T-helper 2 cell treated with Interferon-gamma antibody and Interleukin-4, amounts not matched to agents 100 ng/mL and 5 ng/mL, for 36 hours (primary cell): ENCODE results near the gene RAB34. TPM values are rescaled to one million over a fixed set of nuclear protein-coding genes. Genes with fewer than 3 reads are reported as not detected.

Source experiments
- intact Hi-C: fragments of 100-400 bp; cut with micrococcal nuclease; formaldehyde crosslinking; loops from one replicate; pipeline ENCODE4 v1.15.1; 2023
- total RNA-seq: library from RNA; stranded (reverse); gene quantifications from 2 replicates; pipeline ENCODE4 v1.2.3, GENCODE V29; 2022

RAB34 gene
- total RNA-seq, 1 donor from 2014 or later: 10.4 TPM

DNA sequence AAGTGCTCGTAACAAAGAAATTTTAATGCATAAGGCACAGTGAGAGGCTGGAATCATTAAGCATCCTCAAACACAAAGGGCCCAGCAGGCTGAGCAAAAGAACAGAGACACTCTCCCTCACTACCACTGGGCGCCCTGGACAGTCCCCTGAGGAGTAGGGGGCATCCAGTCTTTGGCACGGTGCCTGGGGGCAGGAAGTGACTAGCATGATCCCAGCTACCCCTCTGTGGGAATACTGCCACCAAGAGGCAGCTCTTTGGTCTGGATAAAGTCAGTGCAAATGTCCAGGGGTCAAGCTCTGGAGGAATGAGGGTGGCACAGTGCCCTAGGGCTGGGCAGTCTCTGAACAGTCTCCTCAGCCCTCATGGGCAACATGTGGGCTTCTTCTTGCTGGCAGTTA, 3.4 kb downstream of the RAB34 start:
- intact Hi-C loops: loop anchor here (5.0 to 10.0 kb wide), 3 partner anchors 162 to 431 kb away; partner anchors contain the start of genes IFT20, TNFAIP1 and UNC119

GRCh38 chr17:28712705-28713415, 4.8 kb downstream of the RAB34 start:
- intact Hi-C loops: loop anchor here (5.0 to 10.0 kb wide), 3 partner anchors 161 to 432 kb away; partner anchors contain the start of genes IFT20, TNFAIP1 and UNC119

GRCh38 chr17:28712032-28712704, 5.5 kb downstream of the RAB34 start:
- intact Hi-C loops: loop anchor here (5.0 to 10.0 kb wide), 3 partner anchors 160 to 433 kb away; partner anchors contain the start of genes IFT20, TNFAIP1 and UNC119

GRCh38 chr17:28711723-28712031, 6.0 kb downstream of the RAB34 start, which contains the start of gene PROCA1:
Gene PROCA1 (minus strand): TSS chr17:28711888. CDS start chr17:28711660, 228 bp downstream.
- intact Hi-C loops: loop anchor here (1.0 to 10.0 kb wide), 7 partner anchors 8 to 433 kb away; partner anchors contain the start of genes IFT20, NEK8, PIGS and RPL23A

- intact Hi-C loops: loop anchor here (1.0 to 10.0 kb wide), 7 partner anchors 8 to 434 kb away; partner anchors contain the start of genes IFT20, NEK8, PIGS and RPL23A
Measured at GRCh38 chr17:28710861-28711722, 6.6 kb downstream of the RAB34 start.

DNA sequence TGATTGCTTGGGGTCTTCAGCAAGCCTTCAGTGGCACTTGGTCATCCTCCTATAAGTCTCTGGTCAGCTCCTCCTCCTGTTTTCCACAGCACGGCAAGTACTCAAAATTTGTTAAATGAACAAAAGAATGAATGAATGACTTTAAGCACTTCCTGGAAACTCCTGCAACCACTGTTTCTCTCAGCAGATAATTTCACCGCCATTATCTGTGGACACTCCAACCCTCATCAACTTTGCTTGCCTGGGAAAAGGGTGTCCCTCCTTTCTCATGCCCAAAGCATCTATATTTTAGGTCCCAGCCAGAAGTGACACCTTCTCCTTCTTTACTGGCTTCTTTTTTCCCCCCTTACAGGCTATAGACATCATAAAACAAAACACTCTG, 10.3 kb downstream of the RAB34 start:
- intact Hi-C loops: no loop called here

DNA sequence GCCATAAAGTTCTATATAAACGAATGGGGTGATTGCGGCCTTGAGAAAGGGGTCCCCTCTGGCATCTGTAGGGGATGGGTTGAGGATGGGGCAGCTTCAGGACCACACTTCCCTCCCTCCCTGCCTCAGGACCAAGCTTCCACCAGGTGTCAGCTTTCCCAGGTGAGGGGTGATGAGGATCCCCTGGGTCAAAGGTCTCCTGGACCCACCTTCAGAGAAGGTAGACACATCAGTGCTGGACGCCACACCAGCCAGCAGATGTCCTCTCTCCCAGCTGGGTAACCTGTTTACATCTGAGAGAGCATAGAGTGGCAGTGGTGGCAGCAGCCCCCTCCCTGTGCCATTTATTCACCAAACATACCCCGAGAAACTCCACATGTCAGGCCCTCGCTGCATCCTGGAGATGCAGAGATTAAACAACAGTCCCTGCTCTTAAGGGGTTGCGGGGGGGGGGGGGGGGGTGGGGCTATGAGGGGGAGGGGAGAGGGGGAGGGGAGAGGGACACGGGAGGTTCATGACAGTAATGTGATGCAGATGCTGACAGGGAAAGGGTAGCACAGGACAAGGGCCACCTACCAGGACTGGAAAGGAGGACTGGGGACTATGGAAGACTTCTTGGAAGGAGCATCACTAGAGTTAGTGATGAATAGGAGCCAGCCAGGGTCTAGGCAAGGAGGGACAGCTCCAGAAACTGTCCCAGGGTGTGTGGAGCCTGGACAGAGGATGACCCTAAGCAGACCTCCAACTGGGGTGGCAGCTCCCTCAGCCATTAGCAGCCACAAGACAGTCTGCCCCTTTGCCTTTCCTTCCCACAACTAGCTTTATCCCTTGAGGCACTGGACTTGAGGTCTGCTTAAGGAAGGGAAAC, 11.0 kb downstream of the RAB34 start:
- intact Hi-C loops: no loop called here

DNA sequence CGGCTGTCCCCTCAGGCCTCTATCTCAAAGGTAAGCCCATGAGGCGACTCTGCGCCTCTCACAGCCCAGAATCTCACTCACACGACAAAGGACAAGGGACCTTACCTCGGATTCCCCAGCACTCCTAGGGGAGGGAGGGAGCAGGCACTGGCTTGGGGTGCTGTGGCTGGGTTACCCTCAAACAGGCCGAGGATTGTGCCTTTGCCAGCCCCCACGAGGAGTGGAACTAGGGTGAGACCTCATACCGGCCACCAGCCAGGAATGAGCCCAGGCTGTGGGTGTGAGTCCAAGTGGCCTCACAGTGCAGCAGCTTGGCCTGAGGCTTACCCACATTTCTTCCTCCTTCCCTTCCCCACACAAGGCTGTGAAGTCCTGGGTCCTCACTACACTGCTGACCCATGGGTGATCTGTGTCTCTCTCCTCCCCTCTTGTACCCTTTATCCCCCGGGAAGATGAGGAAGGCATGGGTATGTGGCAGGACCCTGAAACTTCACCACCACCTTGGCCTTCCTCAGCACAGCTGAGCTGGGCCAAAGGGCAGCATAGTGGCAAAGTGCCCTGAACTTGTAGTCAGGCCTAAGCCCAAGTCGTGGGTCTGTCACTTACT, 11.8 kb downstream of the RAB34 start:
- intact Hi-C loops: no loop called here

DNA sequence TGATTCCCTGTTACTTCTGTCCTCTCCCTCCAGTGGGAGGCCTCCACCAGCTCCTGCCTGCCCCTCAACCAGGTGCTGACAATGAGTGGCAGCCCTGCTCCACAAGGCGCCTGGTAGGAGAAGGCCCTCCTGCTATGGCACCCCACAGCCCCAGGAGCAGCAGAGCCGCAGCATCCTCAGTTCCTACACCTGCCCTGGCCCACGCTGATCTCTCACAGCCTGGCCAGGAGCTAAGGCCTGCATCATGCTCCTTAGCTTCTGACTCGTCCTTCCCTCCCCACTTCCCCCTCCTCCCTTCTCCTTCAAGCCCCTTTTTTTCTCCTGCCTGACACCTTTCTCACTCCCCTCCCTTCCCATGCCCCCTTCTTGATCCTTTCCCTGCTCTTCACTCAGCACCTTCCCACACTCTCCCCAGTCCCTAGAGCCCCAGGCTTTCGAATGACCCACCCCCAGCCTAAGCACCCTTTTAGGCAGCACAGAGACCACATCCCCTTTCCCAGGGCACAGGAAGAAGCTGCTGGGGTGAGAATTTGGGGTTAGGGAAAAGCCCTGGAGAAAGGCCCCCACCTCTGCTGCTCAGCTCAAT, 12.5 kb downstream of the RAB34 start:
- intact Hi-C loops: no loop called here

GRCh38 chr17:28704219-28704858, 13.3 kb downstream of the RAB34 start:
- intact Hi-C loops: no loop called here

GRCh38 chr17:28703552-28704218, 14.0 kb downstream of the RAB34 start:
- intact Hi-C loops: no loop called here

- intact Hi-C loops: no loop called here
Measured at GRCh38 chr17:28702752-28703150, 14.9 kb downstream of the RAB34 start.

DNA sequence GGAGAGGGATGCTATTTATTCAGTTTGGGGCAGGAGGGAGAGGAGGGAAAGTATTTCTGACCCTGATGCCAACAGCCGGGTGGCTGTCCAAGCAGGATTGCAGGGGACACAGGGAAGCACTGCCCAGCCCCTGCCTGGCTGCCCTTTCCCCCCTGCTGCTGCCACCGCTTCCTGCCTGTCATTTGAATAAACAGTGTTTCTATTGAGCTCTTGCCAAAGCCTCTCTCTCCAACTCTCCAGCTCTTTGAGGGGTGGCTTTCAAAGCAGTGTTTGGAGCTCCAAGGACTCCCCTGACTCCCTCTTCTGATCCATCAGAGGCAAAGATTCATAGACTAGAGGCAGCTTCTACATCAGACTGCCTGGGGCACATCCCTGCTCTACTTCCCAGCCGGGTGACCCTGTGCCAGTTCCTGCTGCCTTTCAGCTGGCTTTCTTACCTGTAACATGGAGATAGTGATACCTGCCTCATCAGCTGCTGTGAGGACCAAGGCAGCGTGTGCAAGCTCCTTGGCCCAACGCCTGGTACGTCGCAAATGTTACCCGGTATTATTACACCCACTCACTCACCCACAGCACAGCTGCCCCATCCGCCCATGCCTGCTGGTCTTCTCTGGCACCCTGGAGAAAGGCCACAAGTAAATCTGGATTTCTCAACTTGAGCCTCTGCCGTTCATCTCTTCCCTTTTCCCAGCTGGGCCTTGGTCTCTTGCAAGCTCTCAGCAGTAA, 15.5 kb downstream of the RAB34 start:
- intact Hi-C loops: no loop called here

DNA sequence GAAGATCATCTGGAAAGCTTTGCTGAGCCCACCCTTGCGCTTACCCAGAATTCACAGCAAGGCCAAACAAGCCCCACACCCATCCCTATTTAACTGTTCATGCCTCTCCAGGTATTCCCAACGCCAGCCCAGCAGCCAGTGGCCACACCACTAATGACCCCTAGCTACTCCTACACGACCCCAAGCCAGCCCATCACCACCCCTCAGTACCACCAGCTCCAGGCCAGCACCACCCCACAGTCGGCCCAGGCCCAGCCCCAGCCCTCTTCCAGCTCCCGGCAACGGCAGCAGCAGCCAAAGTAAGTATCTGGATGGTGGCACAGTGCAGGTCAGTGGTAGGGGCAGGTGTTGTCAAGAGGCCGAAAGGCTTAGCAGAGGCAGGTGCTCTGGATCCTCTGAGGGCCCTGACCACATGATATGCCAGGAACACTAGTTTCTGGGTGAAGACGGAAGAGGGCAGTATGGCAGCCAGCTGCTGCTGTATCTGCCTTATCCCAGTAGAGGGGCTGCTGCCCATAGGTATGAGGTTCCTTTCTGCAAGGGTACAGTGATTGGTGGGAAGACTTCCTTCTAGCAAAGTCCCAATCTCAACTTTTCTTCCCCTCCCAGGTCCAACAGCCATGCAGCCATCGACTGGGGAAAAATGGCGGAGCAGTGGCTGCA, 16.7 kb downstream of the RAB34 start:
- intact Hi-C loops: no loop called here

DNA sequence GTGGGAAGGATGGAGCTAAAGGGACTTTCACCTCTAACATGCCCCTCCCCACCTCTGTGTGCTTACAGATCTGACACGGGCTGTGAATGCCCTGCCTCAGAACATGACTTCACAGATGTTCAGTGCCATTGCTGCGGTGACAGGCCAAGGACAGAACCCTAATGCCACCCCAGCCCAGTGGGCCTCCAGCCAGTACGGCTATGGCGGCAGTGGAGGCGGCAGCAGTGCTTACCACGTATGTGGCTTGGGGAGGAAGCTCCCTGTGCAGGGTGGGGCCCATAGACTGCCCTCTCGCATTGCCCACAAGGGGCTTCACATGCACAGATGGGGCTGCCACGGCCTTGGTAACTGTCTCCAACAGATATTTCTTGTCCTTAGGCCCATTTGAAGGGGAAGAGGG, 17.4 kb downstream of the RAB34 start:
- intact Hi-C loops: no loop called here

DNA sequence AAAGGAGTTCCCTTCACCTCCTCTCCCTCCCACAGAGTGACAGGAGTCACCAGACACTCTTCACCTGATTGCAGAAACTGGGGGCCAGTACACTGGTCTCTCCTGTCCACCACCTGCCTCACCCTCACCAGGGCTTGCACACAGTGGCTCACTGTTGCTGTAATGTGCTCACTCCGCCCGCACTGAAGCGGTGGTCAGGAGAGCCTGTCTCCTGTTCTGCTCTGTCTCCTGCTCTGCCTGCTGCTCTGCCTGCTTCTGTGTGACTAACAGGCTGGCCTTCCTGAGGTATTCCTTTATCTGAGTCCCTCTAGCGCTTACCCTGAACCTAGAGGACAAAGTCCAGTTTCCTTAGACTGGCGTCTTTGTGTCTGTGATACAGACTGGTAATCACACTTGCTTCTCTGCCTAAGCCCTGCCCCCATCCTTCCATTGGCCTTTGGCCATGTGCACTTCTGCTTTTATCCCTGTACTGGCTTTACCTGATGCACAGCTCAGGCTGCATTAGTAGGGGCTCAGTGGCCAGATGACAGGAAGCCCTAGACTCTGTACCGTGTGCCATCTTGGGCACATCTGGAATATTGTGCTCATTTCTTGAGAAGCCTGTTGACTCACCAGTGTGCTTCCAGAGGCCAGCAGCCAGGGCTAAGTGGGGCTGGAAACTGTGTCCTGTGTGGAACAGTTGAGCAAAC, 19.3 kb downstream of the RAB34 start:
- intact Hi-C loops: no loop called here

DNA sequence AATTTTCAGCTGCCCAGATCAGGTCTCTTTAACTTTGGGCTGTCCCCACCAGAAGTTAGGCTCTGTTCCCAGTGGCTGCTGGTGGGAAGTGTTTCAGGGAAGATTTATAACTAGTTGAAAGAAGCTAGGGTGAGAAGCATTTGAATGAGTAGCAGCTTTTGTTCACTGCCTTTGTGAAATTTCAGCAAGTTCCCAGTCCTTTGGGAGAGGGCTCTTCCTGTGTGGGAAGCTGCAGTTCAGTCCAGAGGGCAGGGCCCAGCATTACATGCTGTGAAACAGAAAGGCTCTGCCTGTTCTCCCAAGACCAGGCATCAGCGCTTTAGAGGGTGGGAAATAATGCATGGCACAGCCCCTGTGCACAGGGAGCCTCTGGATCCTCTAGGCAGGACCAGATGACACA, 23.8 kb downstream of the RAB34 start:
- intact Hi-C loops: no loop called here
